Glomerular endothelial cell (primary cell): ENCODE results near the gene CASP8. TPM values are rescaled to one million over a fixed set of nuclear protein-coding genes. Genes with fewer than 3 reads are reported as not detected.
"Not testable (repeated sequence)": the region's sequence is repeated elsewhere in the genome, so short reads cannot be mapped to it uniquely, and the experiment has no call there.

Source experiments
- DNase-seq: peaks from one replicate; pipeline ENCODE4 v3.0.0-alpha.2; 2011; ENCODE audit warnings: low read depth, low spot score; ENCODE audit errors: extremely low read depth
- total RNA-seq: library from RNA; depleted of rRNA; stranded (reverse); fragments of >200 nt; gene quantifications from 2 replicates; pipeline ENCODE4 v1.2.3, GENCODE V29; 2015

The CASP8 gene
- 11.6 and 16.9 TPM in 2 replicates for total RNA-seq

DNA sequence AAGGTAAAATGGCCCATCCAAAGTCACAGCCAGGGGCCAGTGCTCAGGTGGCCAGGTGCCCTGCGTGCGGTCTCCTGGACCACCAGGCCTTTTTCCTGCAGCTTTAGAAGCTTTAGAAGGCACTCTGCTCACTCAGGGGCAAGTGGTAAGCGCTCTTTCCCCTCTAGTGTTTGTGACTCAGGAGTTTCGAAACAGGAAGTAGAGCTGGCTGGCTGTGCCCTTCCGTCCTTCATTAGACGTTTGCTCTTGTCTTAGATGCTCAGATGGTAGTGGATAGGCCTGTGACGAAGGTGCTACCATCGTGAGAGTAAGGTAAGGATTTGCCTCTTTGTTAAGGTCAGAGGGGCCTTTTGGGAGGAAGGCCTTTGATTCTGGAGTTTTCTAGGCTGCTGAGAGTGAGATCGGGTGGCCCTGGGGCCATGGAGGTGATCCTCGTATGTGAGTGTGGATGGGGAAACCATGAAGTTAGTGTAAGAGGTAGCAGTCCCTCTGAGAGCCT, at the start of gene CASP8:
TSS of gene CASP8 (plus strand) at position 235 of the 499 bp plus-strand sequence. CDS start 5,951 bp downstream, outside the sequence.
- no peak for DNase-seq

DNA sequence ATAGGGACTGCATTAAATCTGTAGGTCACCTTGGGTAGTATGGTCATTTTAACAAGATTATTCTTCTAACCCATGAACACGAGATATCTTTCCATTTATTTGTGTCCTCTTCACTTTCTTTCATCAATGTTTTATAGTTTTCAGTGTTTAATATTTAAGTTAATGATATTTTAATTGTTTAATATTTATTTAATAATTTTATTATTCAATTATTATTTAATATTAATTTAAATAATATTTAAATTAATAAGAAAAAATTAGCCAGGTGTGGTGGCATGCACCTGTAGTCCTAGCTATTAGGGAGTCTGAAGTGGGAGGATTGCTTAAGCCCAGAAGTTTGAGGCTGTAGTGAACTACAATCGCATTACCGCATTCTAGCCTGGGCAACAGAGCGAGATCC, 44.4 kb upstream of the CASP8 start:
- no peak for DNase-seq

DNA sequence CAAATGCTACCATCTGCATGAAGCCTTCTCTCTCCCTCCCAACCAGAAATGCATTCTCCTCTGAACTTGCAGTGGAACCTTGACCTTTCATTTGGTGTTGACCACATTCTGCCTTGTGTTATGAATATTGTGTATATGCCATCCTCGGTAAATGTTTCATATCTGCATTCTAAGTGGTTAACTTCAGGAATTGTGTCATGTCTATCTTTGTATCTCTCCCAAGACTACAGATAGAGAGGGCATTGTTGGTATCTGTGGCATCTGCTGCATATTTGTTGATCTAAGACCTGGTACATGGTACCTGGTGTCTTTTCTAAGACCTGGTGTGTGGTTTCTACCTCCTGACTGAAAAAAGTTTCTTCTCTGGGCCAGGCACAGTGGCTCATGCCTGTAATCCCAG, 43.4 kb upstream of the CASP8 start:
- no peak for DNase-seq

DNA sequence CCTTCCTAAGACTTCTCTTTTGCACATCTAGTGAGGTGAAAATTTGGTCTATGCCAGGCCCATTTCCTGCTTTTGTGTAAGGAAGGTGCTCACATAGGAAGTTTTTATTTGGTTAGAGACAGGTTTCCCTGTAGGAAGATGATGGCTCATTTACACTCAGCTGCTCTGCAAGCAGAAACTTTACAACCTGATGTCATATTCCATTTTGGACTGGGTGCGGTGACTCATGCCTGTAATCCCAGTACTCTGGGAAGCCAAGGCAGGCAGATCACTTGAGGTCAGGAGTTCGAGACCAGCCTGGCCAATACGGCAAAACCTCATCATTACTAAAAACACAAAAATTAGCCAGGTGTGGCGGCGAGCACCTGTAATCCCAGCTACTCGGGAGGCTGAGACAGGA, 41.6 kb upstream of the CASP8 start:
- DNase-seq = no peak

DNA sequence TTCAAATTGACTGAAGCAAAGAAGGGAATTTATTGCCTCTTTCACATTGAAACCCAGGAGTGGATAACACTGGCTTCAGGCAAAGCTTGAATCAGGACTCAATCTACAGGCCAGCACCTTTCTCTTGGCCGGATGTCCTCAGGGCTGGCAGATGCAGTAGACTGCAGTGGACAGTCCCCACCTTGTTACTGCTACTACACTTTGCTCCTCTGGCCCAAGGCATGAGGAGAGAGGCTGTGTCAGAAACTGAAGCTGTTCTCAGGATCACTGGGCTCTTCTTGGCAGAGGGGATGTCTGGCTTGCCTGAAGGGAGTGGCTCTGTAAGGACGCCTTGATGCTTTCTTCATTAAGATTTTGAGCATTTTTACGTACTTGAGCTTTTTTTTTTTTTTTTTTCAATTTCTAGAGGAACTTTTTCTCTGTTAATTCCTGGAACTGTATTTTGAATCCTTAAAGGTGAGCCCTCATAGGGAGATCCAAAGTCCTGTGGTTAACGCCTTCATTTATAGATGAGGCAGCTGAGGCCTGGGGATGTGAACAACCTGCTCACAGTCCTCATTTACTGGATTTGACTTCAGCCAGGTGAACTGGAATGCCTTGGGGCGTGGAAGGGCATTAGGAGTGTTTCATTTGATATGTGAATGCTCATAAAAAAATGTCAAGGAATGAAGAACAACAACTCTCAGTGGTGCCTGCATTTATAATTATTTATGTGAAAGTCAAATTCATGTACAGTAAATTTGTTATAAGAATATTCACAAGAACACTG, 40.8 kb upstream of the CASP8 start:
- DNase-seq = no peak

- peak; percentile 75 for DNase-seq
Observed at GRCh38 chr2:201220102-201220570, 40.2 kb upstream of the CASP8 start.

DNA sequence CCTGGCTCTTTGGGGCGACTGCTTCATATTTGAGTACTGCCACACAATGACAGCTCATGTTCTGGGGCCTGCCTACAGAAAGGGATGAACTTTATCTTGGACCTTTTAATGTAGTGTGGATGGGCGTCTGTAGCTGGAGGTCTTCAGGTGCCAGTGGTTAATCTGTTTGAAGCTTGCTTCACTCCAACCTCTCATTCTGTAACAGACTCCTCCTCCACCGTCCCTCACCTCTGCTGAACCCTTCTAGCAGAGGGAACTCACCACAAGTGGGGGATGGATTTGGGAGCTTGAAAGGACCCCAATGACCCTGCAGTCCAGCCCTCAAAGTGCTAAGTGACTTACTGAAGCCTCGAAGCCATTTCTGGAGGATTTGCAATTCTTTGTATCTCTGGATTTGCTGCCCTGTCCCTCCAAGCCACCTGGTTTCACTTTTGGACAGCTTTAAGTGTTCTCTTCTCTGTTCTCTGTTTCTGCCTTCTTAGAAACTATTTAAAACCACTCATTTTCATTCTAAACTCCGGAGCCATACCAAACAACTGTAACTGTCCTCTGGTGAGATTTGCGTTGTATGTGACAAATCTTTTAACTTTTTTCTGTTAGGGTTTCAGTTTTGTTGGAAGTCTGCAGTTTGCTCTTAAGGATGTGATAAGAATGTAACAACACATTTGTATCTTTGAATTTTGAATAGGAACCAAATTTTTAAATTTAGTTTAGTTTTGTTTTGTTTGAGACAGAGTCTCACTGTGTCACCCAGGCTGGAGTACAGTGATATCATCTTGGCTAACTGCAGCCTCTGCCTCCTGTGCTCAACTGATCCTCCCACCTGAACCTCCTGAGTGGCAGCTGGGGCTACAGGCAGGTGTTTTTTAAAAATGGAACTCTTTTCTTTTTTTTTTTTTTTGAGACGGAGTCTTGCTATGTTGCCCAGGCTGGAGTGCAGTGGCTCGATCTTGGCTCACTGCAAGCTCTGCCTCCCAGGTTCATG, 37.0 kb upstream of the CASP8 start:
- DNase-seq = no peak

DNA sequence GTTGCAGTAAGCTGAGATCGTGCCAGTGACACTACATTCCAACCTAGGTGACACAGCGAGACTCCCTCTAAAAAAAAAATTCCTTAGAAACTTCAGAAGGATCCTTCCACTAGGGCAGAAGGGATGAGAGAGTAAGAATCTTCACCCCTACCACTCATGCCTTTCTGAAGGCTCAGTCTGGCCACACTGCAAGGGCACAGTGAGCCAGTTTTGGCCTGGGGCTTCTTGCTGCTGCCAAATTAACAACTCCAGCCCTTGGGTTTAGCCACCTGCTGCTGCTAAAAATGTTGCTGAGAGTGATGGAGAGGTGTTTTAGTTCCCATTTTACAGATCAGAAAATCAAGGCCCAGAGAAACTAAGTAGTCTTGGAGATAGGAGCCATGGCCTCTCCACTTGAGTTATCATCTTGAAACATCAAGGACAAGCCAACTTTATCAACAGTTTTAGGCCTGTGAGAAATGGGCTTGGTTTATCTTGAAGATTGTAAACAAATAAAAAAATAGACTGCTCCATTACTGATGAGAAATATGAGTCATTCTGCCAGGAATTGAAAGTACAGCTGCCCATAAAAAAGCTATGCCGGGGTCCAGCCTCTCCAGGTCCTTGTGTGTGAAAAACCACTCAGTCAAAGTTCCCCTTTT, 31.9 kb upstream of the CASP8 start:
- no peak for DNase-seq

GRCh38 chr2:201228912-201229290, 31.4 kb upstream of the CASP8 start:
- DNase-seq = no peak

DNA sequence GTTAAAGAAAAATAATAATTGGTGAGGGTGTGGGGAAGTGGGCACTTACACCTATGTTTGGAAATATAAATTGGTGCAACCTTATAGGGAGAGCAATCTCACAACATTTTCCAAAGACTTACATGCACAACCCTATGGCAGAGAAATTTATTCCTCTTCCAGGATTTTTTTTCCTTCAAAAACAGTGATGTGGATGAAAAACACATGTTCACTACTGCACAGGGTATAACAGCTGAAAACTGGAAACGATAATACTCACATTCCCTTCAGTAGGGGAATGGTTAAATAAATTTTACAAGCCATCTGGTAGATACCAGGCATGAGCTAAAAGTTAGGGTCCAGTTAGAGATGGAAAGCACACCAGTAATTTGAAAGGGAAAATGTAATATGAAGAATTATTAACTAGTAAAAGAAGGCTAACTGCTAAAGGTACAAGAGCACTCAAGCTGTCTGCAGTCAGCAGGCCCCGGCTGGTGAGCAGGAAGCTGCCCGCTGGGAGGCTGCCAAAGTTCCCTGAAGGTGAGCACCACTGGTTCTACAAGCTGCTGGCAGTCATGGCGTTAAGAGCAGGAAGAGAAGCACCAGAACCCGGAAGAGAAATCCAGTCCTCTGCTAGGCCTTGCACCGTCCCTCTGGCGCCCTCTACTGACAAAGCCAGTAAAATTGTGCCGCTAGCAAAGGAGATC, 28.4 kb upstream of the CASP8 start:
- peak; percentile 82 for DNase-seq

DNA sequence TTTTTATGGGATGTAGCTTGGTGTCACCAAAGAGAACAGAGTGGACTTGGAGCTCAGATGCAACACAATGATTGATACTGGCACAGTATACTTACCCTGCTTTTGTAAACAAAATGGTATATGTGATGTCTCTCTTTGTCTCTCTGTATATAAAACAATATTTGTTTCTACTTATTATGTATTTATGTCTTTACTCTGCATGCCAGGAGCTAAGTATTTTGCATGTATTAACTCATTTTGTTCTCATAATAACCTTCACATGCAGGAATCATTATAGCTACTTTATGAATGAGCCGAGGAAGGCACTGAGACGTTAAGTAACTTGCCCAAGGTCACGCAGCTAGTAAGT, 27.9 kb upstream of the CASP8 start:
- no peak for DNase-seq

DNA sequence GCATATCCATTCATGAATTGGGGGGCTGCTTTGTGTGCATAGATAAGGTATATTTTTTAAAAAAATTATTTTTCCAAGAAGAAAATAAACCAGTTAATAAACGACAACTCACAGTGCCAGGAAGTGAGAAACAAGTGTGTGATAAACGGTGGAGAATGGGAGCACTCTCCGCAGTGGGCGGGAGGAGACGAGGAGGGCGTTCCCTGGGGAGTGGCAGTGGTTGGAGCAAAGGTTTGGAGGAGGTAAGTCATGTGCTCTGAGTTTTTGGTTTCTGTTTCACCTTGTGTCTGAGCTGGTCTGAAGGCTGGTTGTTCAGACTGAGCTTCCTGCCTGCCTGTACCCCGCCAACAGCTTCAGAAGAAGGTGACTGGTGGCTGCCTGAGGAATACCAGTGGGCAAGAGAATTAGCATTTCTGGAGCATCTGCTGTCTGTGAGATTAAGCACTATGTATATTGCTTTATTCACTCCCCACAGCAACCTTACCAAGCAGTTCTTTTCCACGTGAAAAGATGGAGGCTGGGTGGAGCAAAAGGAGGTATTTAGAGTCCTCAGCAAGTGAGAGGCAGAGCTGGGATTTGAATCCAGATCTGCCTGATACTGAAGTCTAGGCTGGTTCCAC, 27.0 kb upstream of the CASP8 start:
- DNase-seq = no peak

DNA sequence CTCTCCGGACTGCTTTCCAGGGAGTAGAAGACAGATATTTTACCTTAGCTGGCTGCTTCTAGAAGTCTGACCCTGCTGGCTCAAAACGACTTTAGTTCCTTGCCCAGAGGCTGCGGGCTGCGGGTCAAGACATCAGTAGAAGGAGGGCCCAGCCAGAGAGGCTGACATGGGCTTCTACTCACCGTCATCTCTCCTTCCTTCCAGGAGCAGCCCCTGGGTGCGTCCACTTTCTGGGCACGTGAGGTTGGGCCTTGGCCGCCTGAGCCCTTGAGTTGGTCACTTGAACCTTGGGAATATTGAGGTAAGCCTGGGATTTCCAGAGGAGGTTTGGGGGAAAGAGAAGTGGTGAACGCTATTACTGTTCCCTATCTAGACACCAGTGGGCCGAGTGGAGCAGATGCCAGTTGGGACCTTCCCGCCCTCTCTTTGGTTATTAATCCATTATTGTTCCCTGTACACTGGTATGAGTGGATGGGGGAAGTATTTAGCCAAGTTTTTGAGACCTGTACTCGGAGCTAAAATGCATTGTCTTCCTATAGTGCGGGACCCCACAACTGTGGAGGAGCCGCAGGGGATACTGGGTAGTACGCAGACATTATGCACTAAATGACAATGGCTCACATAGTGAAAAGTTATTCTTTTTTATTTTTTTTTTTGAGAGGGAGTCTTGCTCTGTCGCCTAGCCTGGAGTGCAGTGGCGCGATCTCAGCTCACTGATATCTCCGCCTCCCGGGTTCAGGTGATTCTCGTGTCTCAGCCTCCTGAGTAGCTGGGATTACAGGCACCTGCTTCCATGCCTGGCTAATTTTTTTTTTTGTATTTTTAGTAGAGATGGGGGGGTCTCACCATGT, 26.3 kb upstream of the CASP8 start:
- no peak for DNase-seq

DNA sequence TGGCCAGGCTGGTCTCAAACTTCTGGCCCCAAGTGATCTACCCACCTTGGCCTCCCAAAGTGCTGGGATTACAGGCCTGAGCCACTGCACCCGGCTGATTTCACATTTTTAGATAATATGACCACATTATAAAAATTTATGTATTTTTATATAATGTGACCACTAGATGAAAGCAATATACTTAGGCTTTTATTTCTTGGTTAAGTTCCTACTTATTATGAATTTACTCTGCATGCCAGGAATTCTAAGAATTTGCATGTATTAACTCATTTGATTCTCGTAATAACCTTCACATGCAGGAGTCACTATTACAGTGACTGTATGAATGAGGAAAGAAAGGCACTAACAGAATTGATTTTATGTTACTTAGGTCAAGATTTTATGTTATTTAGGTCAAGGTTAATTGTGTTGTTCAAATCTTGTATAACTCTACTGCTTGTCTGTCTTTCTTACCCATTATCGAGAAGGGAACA, 25.6 kb upstream of the CASP8 start:
- no peak for DNase-seq

DNA sequence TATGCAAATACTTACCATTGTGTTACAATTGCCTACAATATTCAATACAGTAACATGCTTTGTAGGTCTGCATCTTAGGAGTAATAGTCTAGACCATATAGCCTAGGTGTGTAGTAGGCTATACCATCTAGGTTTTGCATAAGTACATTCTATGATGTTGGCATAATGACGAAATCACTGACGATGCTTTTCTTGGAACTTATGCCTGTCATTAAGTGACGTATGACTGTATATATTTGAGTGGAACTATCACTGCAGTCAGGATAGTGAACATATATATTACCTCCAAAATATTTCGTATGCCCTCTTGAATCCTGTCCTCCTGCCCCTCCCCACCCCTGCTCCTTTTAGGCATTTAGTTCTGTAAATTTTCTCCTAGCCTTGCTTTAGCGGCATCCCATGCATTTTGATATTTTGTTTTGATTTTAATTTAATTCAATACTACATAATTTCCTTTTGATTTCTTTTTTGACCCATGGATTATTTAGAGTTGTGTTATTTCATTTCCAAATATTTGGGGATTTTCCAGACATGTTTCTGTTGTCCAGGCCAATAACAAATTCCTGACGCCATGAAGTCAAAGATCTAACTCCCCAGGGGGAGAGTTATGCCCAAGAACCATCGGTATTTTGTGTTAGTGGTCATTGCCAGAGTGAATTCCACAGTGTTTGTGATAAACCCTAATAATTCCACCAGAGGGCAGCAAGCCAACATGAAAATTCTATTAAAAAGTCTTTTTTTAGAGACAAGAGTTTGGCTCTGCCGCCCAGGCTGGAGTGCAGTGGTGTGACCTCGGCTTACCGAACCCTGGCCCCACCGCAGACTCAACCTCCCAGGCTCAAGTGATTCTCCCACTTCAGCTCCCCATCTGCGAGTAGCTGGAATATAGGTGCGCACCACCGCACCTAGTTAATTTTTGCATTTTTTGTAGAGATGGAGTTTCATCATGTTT, 24.2 kb upstream of the CASP8 start:
- no peak for DNase-seq

GRCh38 chr2:201237486-201238123, 22.7 kb upstream of the CASP8 start:
- DNase-seq = no peak

GRCh38 chr2:201239167-201239935, 21.0 kb upstream of the CASP8 start:
- not testable (repeated sequence) for DNase-seq
